ENCODE measurements around the gene TSPAN19.

DNA sequence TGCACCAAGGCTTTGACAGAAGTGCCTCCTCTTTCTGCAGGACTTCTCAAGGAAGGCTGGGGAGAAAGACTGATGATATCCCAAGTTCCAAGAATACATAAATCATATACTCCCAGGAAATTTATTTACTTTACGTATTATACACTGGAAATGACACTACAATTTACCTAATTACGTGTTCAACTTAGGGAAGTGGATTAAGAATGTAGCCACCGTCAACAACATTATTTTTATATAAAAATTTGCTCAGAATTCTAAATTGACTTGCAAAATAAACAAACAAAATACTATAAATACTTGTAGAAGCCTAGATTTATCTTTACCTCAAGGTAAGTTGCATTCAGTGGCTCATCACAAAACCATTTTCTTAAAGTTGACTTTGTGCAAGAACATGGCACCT is 18.9 kb downstream of the TSPAN19 start:
- TF ChIP-seq, protein P1, sequence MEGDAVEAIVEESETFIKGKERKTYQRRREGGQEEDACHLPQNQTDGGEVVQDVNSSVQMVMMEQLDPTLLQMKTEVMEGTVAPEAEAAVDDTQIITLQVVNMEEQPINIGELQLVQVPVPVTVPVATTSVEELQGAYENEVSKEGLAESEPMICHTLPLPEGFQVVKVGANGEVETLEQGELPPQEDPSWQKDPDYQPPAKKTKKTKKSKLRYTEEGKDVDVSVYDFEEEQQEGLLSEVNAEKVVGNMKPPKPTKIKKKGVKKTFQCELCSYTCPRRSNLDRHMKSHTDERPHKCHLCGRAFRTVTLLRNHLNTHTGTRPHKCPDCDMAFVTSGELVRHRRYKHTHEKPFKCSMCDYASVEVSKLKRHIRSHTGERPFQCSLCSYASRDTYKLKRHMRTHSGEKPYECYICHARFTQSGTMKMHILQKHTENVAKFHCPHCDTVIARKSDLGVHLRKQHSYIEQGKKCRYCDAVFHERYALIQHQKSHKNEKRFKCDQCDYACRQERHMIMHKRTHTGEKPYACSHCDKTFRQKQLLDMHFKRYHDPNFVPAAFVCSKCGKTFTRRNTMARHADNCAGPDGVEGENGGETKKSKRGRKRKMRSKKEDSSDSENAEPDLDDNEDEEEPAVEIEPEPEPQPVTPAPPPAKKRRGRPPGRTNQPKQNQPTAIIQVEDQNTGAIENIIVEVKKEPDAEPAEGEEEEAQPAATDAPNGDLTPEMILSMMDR (conservative IDR thresholded peaks at IDR 0.05 in 1 of 2, IDR thresholded peaks at IDR 0.05 in 1 of 2; ENCODE audit: extremely low read depth in 1 of 2, insufficient read depth in 1 of 2, low read depth in 1 of 2, low read length in 2 of 2), result no peak
- TF ChIP-seq EZH2 (IDR thresholded peaks at IDR 0.05; ENCODE audit: borderline replicate concordance, low read length), result no peak

Data from mammary epithelial cell (primary cell).